Fibroblast of upper back skin (primary cell): ENCODE measurements around the gene IQCE.
"Not testable (repeated sequence)": the region's sequence is repeated elsewhere in the genome, so short reads cannot be mapped to it uniquely, and the experiment has no call there.

ENCODE experiments used
- DNase-seq: peaks from one replicate; pipeline ENCODE4 v3.0.0-alpha.2; 2013

IQCE gene

GRCh38 chr7:2533566-2533965 lies 25.2 kb upstream of the IQCE start:
- DNase-seq = not testable (repeated sequence)

- not testable (repeated sequence) for DNase-seq
Measured at GRCh38 chr7:2534214-2534613, 24.6 kb upstream of the IQCE start.

- not testable (repeated sequence) for DNase-seq
Measured at GRCh38 chr7:2535872-2536627, 22.7 kb upstream of the IQCE start.

- DNase-seq = no peak
Measured at GRCh38 chr7:2537981-2538851, 20.6 kb upstream of the IQCE start.

GRCh38 chr7:2539031-2539911 lies 19.5 kb upstream of the IQCE start:
- DNase-seq = no peak

- DNase-seq = no peak
Measured at GRCh38 chr7:2540133-2540532, 18.6 kb upstream of the IQCE start.

GRCh38 chr7:2540641-2541051 lies 18.1 kb upstream of the IQCE start:
- no peak for DNase-seq

GRCh38 chr7:2541291-2542010 lies 17.3 kb upstream of the IQCE start:
- DNase-seq = no peak

GRCh38 chr7:2542011-2542915 lies 16.5 kb upstream of the IQCE start:
- no peak for DNase-seq

- no peak for DNase-seq
Measured at GRCh38 chr7:2542916-2543871, 15.6 kb upstream of the IQCE start.

- no peak for DNase-seq
Measured at GRCh38 chr7:2544541-2545188, 14.1 kb upstream of the IQCE start.

GRCh38 chr7:2545746-2546425 lies 12.9 kb upstream of the IQCE start:
- no peak for DNase-seq

- DNase-seq = no peak
Measured at GRCh38 chr7:2546776-2547586, 11.8 kb upstream of the IQCE start.

- DNase-seq = no peak
Measured at GRCh38 chr7:2551418-2551817, 7.4 kb upstream of the IQCE start.

- no peak for DNase-seq
Measured at GRCh38 chr7:2553108-2553507, 5.7 kb upstream of the IQCE start.

GRCh38 chr7:2553831-2554581 lies 4.8 kb upstream of the IQCE start:
- no peak for DNase-seq

- DNase-seq = no peak
Measured at GRCh38 chr7:2554661-2555111, 4.1 kb upstream of the IQCE start.
